SU-DHL-6 (cell line): Measurements from ENCODE around the gene SF1.
"Not testable (repeated sequence)": the region's sequence is repeated elsewhere in the genome, so short reads cannot be mapped to it uniquely, and the experiment has no call there.

ENCODE experiments used
- H2AFZ ChIP-seq: fragments of 200-600 bp; sonication (generic); 2 replicates; pipeline ENCODE4 v1.6.1; 2014; ENCODE audit warnings: low read depth, mild to moderate bottlenecking, moderate library complexity, mixed read lengths, antibody characterized with exemption, low read length; ENCODE audit not compliant: severe bottlenecking
- H3F3A ChIP-seq: fragments of 200-600 bp; shearing (Covaris generic); 2 replicates; pipeline ENCODE4 v1.6.0; 2016; ENCODE audit warnings: antibody characterized with exemption, mild to moderate bottlenecking; ENCODE audit not compliant: insufficient read depth
- H3K27ac ChIP-seq: fragments of 200-600 bp; sonication (generic); 2 replicates; pipeline ENCODE4 v1.5.1; 2016; ENCODE audit warnings: low read depth, mild to moderate bottlenecking, low read length, moderate library complexity, mixed read lengths
- H3K27me3 ChIP-seq: fragments of 200-600 bp; sonication (generic), shearing (Covaris generic); 2 replicates; pipeline ENCODE4 v1.6.0; 2014; ENCODE audit warnings: mild to moderate bottlenecking, low read length
- H3K36me3 ChIP-seq: fragments of 200-600 bp; sonication (generic); 2 replicates; pipeline ENCODE4 v1.6.1; 2014; ENCODE audit warnings: mild to moderate bottlenecking, low read length, mixed read lengths
- H3K4me2 ChIP-seq: fragments of 300-600, 200-600 bp; shearing (Covaris generic), sonication (generic); 2 replicates; pipeline ENCODE4 v1.6.0; 2014; ENCODE audit warnings: low read length, low read depth, mild to moderate bottlenecking; ENCODE audit not compliant: poor library complexity, severe bottlenecking
- H3K4me3 ChIP-seq: fragments of 200-600 bp; sonication (generic); 2 replicates; pipeline ENCODE4 v1.5.1; 2014; ENCODE audit warnings: antibody characterized with exemption, low read length, mild to moderate bottlenecking, mixed read lengths; ENCODE audit not compliant: insufficient read depth, poor library complexity, severe bottlenecking
- H3K79me2 ChIP-seq: fragments of 200-600 bp; sonication (generic); 2 replicates; pipeline ENCODE4 v1.6.1; 2014; ENCODE audit warnings: mild to moderate bottlenecking, low read length, moderate library complexity; ENCODE audit not compliant: insufficient read depth
- H3K9ac ChIP-seq: fragments of 200-600 bp; sonication (generic); 2 replicates; pipeline ENCODE4 v1.7.0; 2014; ENCODE audit warnings: mild to moderate bottlenecking, low read length
- H3K9me2 ChIP-seq: fragments of 200-600 bp; sonication (generic); replicated peaks from 2 replicates; pipeline ENCODE4 v1.6.1; 2014; ENCODE audit warnings: low read length; ENCODE audit not compliant: insufficient read depth
- H3K9me3 ChIP-seq: fragments of 200-600 bp; sonication (generic); 2 replicates; pipeline ENCODE4 v1.6.1; 2014; ENCODE audit warnings: low read length, mixed read lengths; ENCODE audit not compliant: insufficient read depth
- H4K20me1 ChIP-seq: fragments of 200-600 bp; sonication (generic); 2 replicates; pipeline ENCODE4 v1.6.1; 2014; ENCODE audit warnings: low read depth, mild to moderate bottlenecking, antibody characterized with exemption, low read length, moderate library complexity, mixed read lengths
- EZH2phosphoT487 ChIP-seq: fragments of 200-600 bp; sonication (generic), shearing (Covaris generic); conservative IDR thresholded peaks from 2 replicates; pipeline ENCODE4 v1.6.1; 2018; ENCODE audit warnings: mild to moderate bottlenecking, antibody characterized with exemption, low read length, moderate library complexity, mixed read lengths
- TF ChIP-seq, protein P1 (sequence below): fragments of 200-600 bp; sonication (generic); IDR thresholded peaks from one replicate; pipeline ENCODE4 v1.5.1; 2017; ENCODE audit warnings: antibody characterized with exemption, mild to moderate bottlenecking, low read length, moderate library complexity; ENCODE audit not compliant: insufficient read depth, poor library complexity, severe bottlenecking

Gene SF1

DNA sequence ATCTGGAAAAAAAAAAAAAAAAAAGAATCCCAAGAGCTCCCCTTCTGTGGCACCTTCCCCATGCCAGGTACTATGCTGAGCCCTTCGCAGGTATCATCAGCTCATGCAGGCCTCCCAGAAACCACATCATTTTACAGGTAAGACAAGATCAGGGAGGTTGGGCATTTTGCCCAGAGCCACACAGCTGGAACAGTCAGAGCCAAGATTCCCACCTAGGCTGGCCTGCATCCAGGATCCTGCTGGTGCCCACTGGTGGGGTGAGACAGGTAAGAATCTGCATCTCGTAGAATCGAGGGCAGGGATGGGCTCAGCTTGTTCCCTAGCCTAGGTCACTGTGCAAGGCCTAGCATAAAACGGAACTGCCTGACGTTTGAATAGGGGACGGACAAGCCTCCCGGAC lies 47.7 kb upstream of the SF1 start:
- no peak overlapping the region for H3K4me2 ChIP-seq
- no peak overlapping the region for H2AFZ ChIP-seq
- H3K4me3 ChIP-seq, result no peak overlapping the region
- no peak overlapping the region for H3K27ac ChIP-seq
- H3K9me3 ChIP-seq, result no peaks in the 10 kb centered on the region
- H4K20me1 ChIP-seq, result no peaks in the 10 kb centered on the region
- TF ChIP-seq EZH2phosphoT487, result no peak
- TF ChIP-seq, protein P1, sequence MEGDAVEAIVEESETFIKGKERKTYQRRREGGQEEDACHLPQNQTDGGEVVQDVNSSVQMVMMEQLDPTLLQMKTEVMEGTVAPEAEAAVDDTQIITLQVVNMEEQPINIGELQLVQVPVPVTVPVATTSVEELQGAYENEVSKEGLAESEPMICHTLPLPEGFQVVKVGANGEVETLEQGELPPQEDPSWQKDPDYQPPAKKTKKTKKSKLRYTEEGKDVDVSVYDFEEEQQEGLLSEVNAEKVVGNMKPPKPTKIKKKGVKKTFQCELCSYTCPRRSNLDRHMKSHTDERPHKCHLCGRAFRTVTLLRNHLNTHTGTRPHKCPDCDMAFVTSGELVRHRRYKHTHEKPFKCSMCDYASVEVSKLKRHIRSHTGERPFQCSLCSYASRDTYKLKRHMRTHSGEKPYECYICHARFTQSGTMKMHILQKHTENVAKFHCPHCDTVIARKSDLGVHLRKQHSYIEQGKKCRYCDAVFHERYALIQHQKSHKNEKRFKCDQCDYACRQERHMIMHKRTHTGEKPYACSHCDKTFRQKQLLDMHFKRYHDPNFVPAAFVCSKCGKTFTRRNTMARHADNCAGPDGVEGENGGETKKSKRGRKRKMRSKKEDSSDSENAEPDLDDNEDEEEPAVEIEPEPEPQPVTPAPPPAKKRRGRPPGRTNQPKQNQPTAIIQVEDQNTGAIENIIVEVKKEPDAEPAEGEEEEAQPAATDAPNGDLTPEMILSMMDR, result no peak
- H3K79me2 ChIP-seq, result no peaks in the 10 kb centered on the region
- H3K9ac ChIP-seq, result no peak overlapping the region
- H3F3A ChIP-seq, result no peaks in the 10 kb centered on the region
- H3K36me3 ChIP-seq, result no peaks in the 10 kb centered on the region
- no peaks in the 10 kb centered on the region for H3K9me2 ChIP-seq
- no peaks in the 10 kb centered on the region for H3K27me3 ChIP-seq

DNA sequence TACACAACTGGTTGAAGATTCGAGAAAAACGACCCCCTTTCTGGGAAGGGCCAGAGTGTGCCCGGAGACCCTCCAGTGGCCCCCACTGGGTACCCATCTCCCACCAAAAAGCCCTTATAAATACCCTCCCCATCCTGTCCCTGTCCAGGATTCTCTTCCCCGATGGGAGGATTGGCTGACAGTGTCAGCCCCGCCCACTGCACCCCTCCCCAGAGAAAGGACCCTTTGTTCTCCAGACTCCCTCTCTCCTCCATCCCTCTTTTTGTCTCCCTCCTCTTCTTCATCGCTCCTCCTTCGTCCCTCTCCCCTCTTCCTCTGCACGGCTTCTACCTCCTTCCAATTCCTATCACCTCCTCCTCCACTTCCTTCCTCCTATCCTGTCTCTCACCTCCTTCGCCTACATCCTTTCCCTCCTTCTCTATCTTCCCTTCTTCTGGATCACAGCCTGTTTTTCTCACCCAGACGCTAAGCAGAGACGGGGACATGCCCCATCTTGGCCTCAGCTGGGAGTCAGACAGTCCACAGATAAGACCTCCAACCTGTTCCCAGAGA lies 45.3 kb upstream of the SF1 start:
- H3K9ac ChIP-seq, result no peak overlapping the region
- no peak overlapping the region for H3K27ac ChIP-seq
- H3K27me3 ChIP-seq, result no peaks in the 10 kb centered on the region
- no peaks in the 10 kb centered on the region for H3K79me2 ChIP-seq
- H4K20me1 ChIP-seq, result no peaks in the 10 kb centered on the region
- H3K9me3 ChIP-seq, result no peaks in the 10 kb centered on the region
- no peaks in the 10 kb centered on the region for H3K9me2 ChIP-seq
- no peaks in the 10 kb centered on the region for H3K36me3 ChIP-seq
- no peak overlapping the region for H2AFZ ChIP-seq
- no peak for TF ChIP-seq EZH2phosphoT487
- TF ChIP-seq, protein P1, result no peak
- no peak overlapping the region for H3K4me2 ChIP-seq
- no peaks in the 10 kb centered on the region for H3F3A ChIP-seq
- no peak overlapping the region for H3K4me3 ChIP-seq

DNA sequence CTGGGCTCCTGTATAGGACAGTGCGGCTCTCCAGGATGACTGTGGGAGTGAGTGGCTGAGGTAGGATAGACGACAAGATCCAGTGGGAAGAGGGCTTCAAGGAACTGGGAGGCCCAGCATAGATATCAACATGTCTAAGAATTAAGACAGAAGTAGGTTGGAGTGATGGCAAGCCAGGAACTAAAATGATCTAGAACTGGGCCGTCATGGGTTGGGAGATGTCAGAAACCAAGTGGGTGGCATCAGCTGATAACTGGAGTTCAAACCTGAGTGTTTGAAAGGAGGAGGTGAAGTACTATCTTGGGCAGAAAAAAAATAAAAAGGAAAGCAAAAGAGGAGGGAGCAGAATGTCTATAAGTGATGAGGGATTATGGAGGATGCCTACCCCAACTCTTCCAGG lies 39.1 kb upstream of the SF1 start:
- Histone ChIP-seq H3K79me2 (no peaks in the 10 kb centered on the region), H3F3A (peaks cover 15% of the 10 kb centered on the region)

DNA sequence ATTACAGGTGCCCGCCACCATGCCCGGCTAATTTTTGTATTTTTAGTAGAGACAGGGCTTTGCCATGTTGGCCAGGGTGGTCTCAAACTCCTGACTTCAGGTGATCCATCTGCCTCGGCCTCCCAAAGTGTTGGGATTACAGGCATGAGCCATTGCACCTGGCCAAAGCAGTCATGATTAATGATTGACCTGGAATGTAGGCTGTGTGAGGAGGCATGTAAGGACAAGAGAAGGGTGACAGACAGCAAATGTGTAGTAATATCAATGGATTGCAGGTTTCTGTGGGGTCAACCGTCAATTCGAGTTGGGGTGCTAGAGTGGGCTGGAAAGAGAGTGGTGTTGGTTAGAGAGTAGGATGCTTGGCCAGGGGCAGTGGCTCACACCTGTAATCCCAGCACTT lies 37.1 kb upstream of the SF1 start:
- H3K4me2 ChIP-seq, H3K79me2 ChIP-seq, H3K9me2 ChIP-seq, H3K9me3 ChIP-seq, H3K36me3 ChIP-seq, H2AFZ ChIP-seq, H4K20me1 ChIP-seq, H3K9ac ChIP-seq, H3K4me3 ChIP-seq, H3K27me3 ChIP-seq: not testable (repeated sequence)
- peaks cover 21% of the 10 kb centered on the region for H3F3A ChIP-seq
- peak overlapping the region; percentile 68; the same call in 1 of the 2 replicates for H3K27ac ChIP-seq

More for the DNA sequence above, 39.1 kb upstream of the SF1 start:
- Histone ChIP-seq H3K9ac (no peak overlapping the region), H3K9me2 (no peaks in the 10 kb centered on the region), H3K27ac (no peak overlapping the region), H3K4me2 (no peak overlapping the region), H3K9me3 (no peaks in the 10 kb centered on the region), H3K27me3 (no peaks in the 10 kb centered on the region), H4K20me1 (no peaks in the 10 kb centered on the region), H2AFZ (no peak overlapping the region), H3K4me3 (no peak overlapping the region), H3K36me3 (no peaks in the 10 kb centered on the region)
- no peak for TF ChIP-seq EZH2phosphoT487
- TF ChIP-seq, protein P1, result no peak
